Upper lobe of right lung (tissue), 1 donor: ENCODE measurements around the gene C2orf76. TPM values are rescaled to one million over a fixed set of nuclear protein-coding genes. Genes with fewer than 3 reads are reported as not detected.
"Not testable (repeated sequence)": the region's sequence is repeated elsewhere in the genome, so short reads cannot be mapped to it uniquely, and the experiment has no call there.

Experiments
- ATAC-seq: fragments of 200-7000 bp; cut with Tn5 transposase; one replicate; pipeline ENCODE4 v1.9.1; 2020; ENCODE audit warnings: mild to moderate bottlenecking, moderate library complexity
- DNase-seq: peaks from one replicate; pipeline ENCODE4 v3.0.0-alpha.2; 2020
- H3K27ac ChIP-seq: fragments of 200-600 bp; one replicate; pipeline ENCODE4 v1.8.0; 2022
- H3K27me3 ChIP-seq: fragments of 200-600 bp; one replicate; pipeline ENCODE4 v1.8.0; 2022; ENCODE audit warnings: mild to moderate bottlenecking
- H3K36me3 ChIP-seq: fragments of 200-600 bp; one replicate; pipeline ENCODE4 v1.8.0; 2022
- H3K4me1 ChIP-seq: fragments of 200-600 bp; one replicate; pipeline ENCODE4 v1.8.0; 2022
- H3K4me3 ChIP-seq: fragments of 200-600 bp; one replicate; pipeline ENCODE4 v1.8.0; 2022; ENCODE audit warnings: mild to moderate bottlenecking
- H3K9me3 ChIP-seq: fragments of 200-600 bp; one replicate; pipeline ENCODE4 v1.8.0; 2022
- intact Hi-C: fragments of 100-400 bp; cut with DNase I; formaldehyde crosslinking; loops from one replicate; pipeline ENCODE4 v1.11.0; 2022
- total RNA-seq: library from RNA; stranded (reverse); fragmentation: NEBNext Ultra II Directional; extraction: Animal tissue kit (Norgen Biotek cat#: 25700); gene quantifications from one replicate; pipeline ENCODE4 v1.2.1, GENCODE V29; 2021
- TF ChIP-seq, protein P1 (sequence below): fragments of 200-600 bp; IDR thresholded peaks from one replicate; pipeline ENCODE4 v1.8.0; 2022; ENCODE audit warnings: antibody characterized with exemption
- donor health status: DM: no; HTN: yes; CAD: no; lungs with severe emphysema.

Gene C2orf76
- total RNA-seq, 1 donor from 2014 or later = 11.8 TPM

- Histone ChIP-seq H3K27ac (no peak overlapping the region), H3K4me1 (peaks cover 10% of the 10 kb centered on the region), H3K27me3 (no peaks in the 10 kb centered on the region), H3K4me3 (no peak overlapping the region), H3K9me3 (no peaks in the 10 kb centered on the region), H3K36me3 (no peaks in the 10 kb centered on the region)
- TF ChIP-seq, protein P1, sequence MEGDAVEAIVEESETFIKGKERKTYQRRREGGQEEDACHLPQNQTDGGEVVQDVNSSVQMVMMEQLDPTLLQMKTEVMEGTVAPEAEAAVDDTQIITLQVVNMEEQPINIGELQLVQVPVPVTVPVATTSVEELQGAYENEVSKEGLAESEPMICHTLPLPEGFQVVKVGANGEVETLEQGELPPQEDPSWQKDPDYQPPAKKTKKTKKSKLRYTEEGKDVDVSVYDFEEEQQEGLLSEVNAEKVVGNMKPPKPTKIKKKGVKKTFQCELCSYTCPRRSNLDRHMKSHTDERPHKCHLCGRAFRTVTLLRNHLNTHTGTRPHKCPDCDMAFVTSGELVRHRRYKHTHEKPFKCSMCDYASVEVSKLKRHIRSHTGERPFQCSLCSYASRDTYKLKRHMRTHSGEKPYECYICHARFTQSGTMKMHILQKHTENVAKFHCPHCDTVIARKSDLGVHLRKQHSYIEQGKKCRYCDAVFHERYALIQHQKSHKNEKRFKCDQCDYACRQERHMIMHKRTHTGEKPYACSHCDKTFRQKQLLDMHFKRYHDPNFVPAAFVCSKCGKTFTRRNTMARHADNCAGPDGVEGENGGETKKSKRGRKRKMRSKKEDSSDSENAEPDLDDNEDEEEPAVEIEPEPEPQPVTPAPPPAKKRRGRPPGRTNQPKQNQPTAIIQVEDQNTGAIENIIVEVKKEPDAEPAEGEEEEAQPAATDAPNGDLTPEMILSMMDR = no peak
- no peak for ATAC-seq
- DNase-seq = no peak
- intact Hi-C loops = no loop called here
Observed at GRCh38 chr2:119383410-119384140, 16.9 kb upstream of the C2orf76 start.

GRCh38 chr2:119378566-119378965, 11.9 kb upstream of the C2orf76 start:
- Histone ChIP-seq H3K4me1 (no peaks in the 10 kb centered on the region), H3K27me3 (no peaks in the 10 kb centered on the region), H3K36me3 (peaks cover 6% of the 10 kb centered on the region), H3K9me3 (no peaks in the 10 kb centered on the region), H3K27ac (no peak overlapping the region), H3K4me3 (no peak overlapping the region)
- TF ChIP-seq, protein P1 = no peak
- DNase-seq (no peak), ATAC-seq (no peak)
- intact Hi-C loops = no loop called here

DNA sequence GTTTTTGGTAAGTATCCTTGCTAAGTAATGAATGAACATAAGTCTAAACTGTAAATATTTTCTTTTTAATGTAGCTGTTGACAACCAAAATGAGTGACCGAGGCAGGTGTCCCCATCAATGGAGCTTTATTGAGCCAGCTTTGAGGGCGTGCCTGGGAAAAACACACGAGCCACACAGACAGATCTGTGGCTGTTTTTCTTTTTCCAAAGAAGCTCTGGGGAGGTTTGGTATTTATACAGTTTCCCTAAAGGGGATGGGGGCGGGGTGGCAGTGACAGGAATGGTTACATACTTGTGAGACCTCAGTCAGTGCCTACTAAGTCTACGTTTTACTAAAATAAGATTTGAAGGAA, 11.3 kb upstream of the C2orf76 start:
- H3K36me3 ChIP-seq = peaks cover 12% of the 10 kb centered on the region
- H3K4me3 ChIP-seq = no peak overlapping the region
- no peaks in the 10 kb centered on the region for H3K4me1 ChIP-seq
- DNase-seq = no peak
- intact Hi-C loops = no loop called here
- no peaks in the 10 kb centered on the region for H3K9me3 ChIP-seq
- TF ChIP-seq, protein P1 = no peak
- no peak for ATAC-seq
- H3K27me3 ChIP-seq = no peaks in the 10 kb centered on the region
- no peak overlapping the region for H3K27ac ChIP-seq

DNA sequence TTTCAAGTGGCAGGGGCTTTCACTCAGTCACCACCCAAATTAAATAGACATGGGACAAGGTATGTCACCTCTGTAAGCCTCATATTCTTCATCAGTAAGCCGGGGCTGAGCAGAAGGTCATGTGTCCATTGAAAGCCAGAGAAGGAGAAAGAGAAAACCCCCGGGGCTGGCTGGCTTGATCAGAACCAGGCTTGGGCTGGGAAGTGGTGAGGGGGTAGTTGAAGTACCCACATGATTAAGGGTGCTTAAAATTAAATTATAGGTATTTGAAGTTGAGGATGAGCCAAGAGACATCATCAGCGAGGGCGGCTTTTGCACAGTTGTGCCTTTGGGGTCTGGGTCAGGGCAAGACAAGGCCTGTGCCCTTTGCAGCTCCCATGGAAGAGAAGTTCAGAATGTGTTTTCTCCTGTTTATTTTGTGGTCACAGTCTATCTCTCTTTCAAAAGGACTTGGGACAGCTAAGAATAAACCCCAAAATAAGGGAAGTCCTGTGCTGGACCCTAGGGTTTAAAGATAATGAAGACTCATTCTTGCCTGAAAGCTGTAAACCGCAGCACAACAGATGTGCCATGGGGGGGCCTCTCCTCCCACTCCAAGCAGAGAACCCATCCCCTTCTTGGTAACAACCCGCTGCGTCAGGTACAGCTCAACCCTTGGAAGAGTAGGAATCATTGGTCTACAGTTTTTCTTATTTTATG, 10.8 kb upstream of the C2orf76 start:
- ATAC-seq (no peak), DNase-seq (no peak)
- H3K9me3 ChIP-seq = no peaks in the 10 kb centered on the region
- intact Hi-C loops = no loop called here
- no peak overlapping the region for H3K4me3 ChIP-seq
- TF ChIP-seq, protein P1 = no peak
- peaks cover 17% of the 10 kb centered on the region for H3K36me3 ChIP-seq
- H3K27ac ChIP-seq = no peak overlapping the region
- no peaks in the 10 kb centered on the region for H3K4me1 ChIP-seq
- H3K27me3 ChIP-seq = no peaks in the 10 kb centered on the region

- intact Hi-C loops = no loop called here
- DNase-seq (no peak), ATAC-seq (peak; percentile 27)
Observed at GRCh38 chr2:119376810-119377209, 10.2 kb upstream of the C2orf76 start.

GRCh38 chr2:119376406-119376805, 9.8 kb upstream of the C2orf76 start:
- ATAC-seq, H3K27ac ChIP-seq, H3K27me3 ChIP-seq, H3K4me3 ChIP-seq, H3K9me3 ChIP-seq, H3K4me1 ChIP-seq, DNase-seq, intact Hi-C loops: not testable (repeated sequence)
- H3K36me3 ChIP-seq = peaks cover 28% of the 10 kb centered on the region

More at GRCh38 chr2:119376810-119377209, 10.2 kb upstream of the C2orf76 start:
- Histone ChIP-seq H3K36me3 (peaks cover 24% of the 10 kb centered on the region), H3K27me3 (no peaks in the 10 kb centered on the region), H3K9me3 (no peaks in the 10 kb centered on the region), H3K27ac (no peak overlapping the region), H3K4me3 (no peak overlapping the region), H3K4me1 (no peaks in the 10 kb centered on the region)
- TF ChIP-seq, protein P1 = no peak

DNA sequence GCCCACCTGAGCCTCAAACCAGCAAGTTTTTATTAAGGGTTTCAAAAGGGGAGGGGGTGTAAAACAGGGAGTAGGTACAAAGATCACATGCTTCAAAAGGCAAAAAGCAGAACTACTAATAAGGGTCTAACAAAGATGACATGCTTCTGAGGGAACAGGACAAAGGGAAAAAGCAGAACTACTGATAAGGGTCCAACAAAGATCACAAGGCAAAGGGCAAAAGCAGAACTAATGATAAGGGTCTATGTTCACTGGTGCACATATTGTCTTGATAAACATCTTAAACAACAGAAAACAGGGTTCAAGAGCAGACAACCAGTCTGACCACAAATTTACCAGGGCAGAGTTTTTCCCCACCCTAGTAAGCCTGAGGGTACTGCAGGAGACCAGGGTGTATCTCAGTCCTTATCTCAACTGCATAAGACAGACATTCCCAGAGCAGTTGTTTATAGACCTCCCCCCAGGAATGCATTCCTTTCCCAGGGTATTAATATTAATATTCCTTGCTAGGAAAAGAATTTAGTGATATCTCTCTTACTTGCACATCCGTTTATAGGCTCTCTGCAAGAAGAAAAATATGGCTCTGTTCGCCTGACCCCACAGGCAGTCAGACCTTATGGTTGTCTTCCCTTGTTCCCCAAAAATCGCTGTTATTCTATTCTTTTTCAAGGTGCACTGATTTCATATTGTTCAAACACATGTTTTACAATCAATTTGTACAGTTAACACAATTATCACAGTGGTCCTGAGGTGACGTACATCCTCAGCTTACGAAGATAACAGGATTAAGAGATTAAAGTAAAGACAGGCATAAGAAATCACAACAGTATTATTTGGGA, 7.5 kb upstream of the C2orf76 start:
- H3K27me3 ChIP-seq, intact Hi-C loops, H3K9me3 ChIP-seq, ATAC-seq, H3K4me3 ChIP-seq, H3K27ac ChIP-seq, H3K4me1 ChIP-seq, DNase-seq: not testable (repeated sequence)
- H3K36me3 ChIP-seq = peaks cover 51% of the 10 kb centered on the region
